K562 (cell line): ENCODE measurements around the gene CEP192. TPM values are rescaled to one million over a fixed set of nuclear protein-coding genes. Genes with fewer than 3 reads are reported as not detected.

ENCODE experiments used
- ATAC-seq: fragments of 200-7000 bp; cut with Tn5 transposase; 3 replicates; pipeline ENCODE4 v1.9.1; 2020; ENCODE audit warnings: moderate library complexity
- BruUV-seq: library from RNA; stranded (reverse); fragments of 400-500 nt; replicated peaks from 2 replicates; lab custom pipeline; 2021; lab: Mats Ljungman, UMichigan
- CTCF ChIA-PET: fragments of 300-600 bp; formaldehyde crosslinking; extraction: SDS; loops from one replicate; lab custom pipeline; 2021; ENCODE audit warnings: low intra/inter-chr PET ratio; lab: Yijun Ruan, JAX
- POLR2A ChIA-PET: fragments of 300-600, 350-650 bp; sonication (Branson Sonifier 250); formaldehyde crosslinking; extraction: SDS; loops from one replicate; lab custom pipeline; 2021; ENCODE audit warnings: antibody characterized with exemption, inconsistent platforms; lab: Yijun Ruan, JAX
- DNase-seq, 4 experiments: peaks; one replicate each; pipeline versions ENCODE4 v3.0.0 to v3.0.0-alpha.2; 2011 to 2018; ENCODE audit warnings: low spot score in 3 of 4, mixed read lengths in 3 of 4; ENCODE audit errors: extremely low read depth in 1 of 4
- FAIRE-seq: peaks from 2 replicates; lab custom pipeline; 2011; peaks lifted over from hg19 to GRCh38; lab: Jason Lieb, UNC
- H2AFZ ChIP-seq: 2 replicates; pipeline ENCODE4 v1.6.0; 2011; ENCODE audit warnings: low read depth, low read length, control low read depth, inconsistent platforms
- H3K27ac ChIP-seq: fragments of 200-600 bp; 3 replicates; pipeline ENCODE4 v1.8.0; 2011; ENCODE audit warnings: low read depth, mild to moderate bottlenecking, control low read depth, inconsistent platforms, low read length, moderate library complexity, mixed read lengths; ENCODE audit errors: extremely low read depth
- H3K27me3 ChIP-seq, 2 experiments: fragments of 300-600 bp in 1 of 2; 2 replicates in 1 of 2; 3 replicates in 1 of 2; pipeline versions ENCODE4 v1.6.0 to v1.8.0; 2011; ENCODE audit warnings: inconsistent platforms in 2 of 2, low read length in 2 of 2, mild to moderate bottlenecking in 1 of 2, mixed read lengths in 1 of 2, moderate library complexity in 1 of 2; ENCODE audit not compliant: control insufficient read depth in 2 of 2, insufficient read depth in 2 of 2
- H3K36me3 ChIP-seq: fragments of 300-600 bp; 3 replicates; pipeline ENCODE4 v1.8.0; 2011; ENCODE audit warnings: mild to moderate bottlenecking, low read length, inconsistent platforms; ENCODE audit not compliant: control insufficient read depth, insufficient read depth
- H3K4me1 ChIP-seq, 2 experiments: fragments of 200-600 bp in 1 of 2; replicated peaks in 1 of 2; 2 replicates in 1 of 2; 3 replicates in 1 of 2; pipeline versions ENCODE4 v1.5.1 to v1.8.0; 2011; ENCODE audit warnings: inconsistent platforms in 2 of 2, low read length in 2 of 2, mild to moderate bottlenecking in 1 of 2, mixed read lengths in 1 of 2, moderate library complexity in 1 of 2; ENCODE audit not compliant: control insufficient read depth in 2 of 2, insufficient read depth in 2 of 2
- H3K4me2 ChIP-seq: 2 replicates; pipeline ENCODE4 v1.6.1; 2011; ENCODE audit warnings: low read length, control low read depth, inconsistent platforms, mixed read lengths; ENCODE audit not compliant: insufficient read depth
- H3K4me3 ChIP-seq: fragments of 200-600 bp; sonication (generic), shearing (Covaris generic); 2 replicates; pipeline ENCODE4 v1.5.1; 2016; ENCODE audit warnings: control low read depth, inconsistent platforms
- H3K79me2 ChIP-seq: fragments of 200-600 bp; 3 replicates; pipeline ENCODE4 v1.8.0; 2011; ENCODE audit warnings: low read length, inconsistent platforms; ENCODE audit not compliant: control insufficient read depth, insufficient read depth
- H3K9ac ChIP-seq, 2 experiments: 2 replicates each; pipeline versions ENCODE4 v1.6.0 to v1.6.1; 2011; ENCODE audit warnings: low read depth in 2 of 2, low read length in 2 of 2, control low read depth in 1 of 2, inconsistent platforms in 1 of 2, mild to moderate bottlenecking in 1 of 2, mixed read lengths in 1 of 2; ENCODE audit not compliant: insufficient read depth in 1 of 2
- H3K9me1 ChIP-seq: one replicate; pipeline ENCODE4 v1.6.0; 2011; ENCODE audit warnings: inconsistent platforms, mild to moderate bottlenecking, low read length, moderate library complexity; ENCODE audit not compliant: control insufficient read depth, insufficient read depth
- H3K9me3 ChIP-seq: replicated peaks from 2 replicates; pipeline ENCODE4 v1.5.1; 2011; ENCODE audit warnings: low read depth, low read length, inconsistent platforms; ENCODE audit not compliant: control insufficient read depth, insufficient read depth
- H4K20me1 ChIP-seq: replicated peaks from 2 replicates; pipeline ENCODE4 v1.6.1; 2011; ENCODE audit warnings: low read length, inconsistent platforms, mixed read lengths; ENCODE audit not compliant: control insufficient read depth, insufficient read depth
- ESRRA ChIP-seq: fragments of 450-650 bp; IDR thresholded peaks from 2 replicates; pipeline ENCODE4 v1.6.1; 2014; ENCODE audit warnings: low read depth, mild to moderate bottlenecking, moderate library complexity, borderline replicate concordance
- FOSL1 ChIP-seq: fragments of 200-800 bp; sonication (Bioruptor generic); conservative IDR thresholded peaks from 2 replicates; pipeline ENCODE4 v1.6.1; 2016; ENCODE audit warnings: missing genetic modification characterization, missing compliant biosample characterization
- HNRNPH1 ChIP-seq: fragments of 200-400 bp; formaldehyde crosslinking; optimal IDR thresholded peaks from 2 replicates; pipeline ENCODE3; 2017; ENCODE audit warnings: low read depth, mild to moderate bottlenecking, low read length, moderate library complexity
- KAT2B ChIP-seq: IDR thresholded peaks from one replicate; pipeline ENCODE4 v1.6.1; 2012; ENCODE audit warnings: low read depth, mild to moderate bottlenecking, control low read depth, inconsistent platforms, low read length, moderate library complexity
- MXI1 ChIP-seq: IDR thresholded peaks from 2 replicates; pipeline ENCODE4 v1.6.1; 2011; ENCODE audit warnings: low read depth, mild to moderate bottlenecking, improper control_type of control experiment, low read length
- NEUROD1 ChIP-seq: fragments of 150-350 bp; IDR thresholded peaks from 2 replicates; pipeline ENCODE4 v1.6.1; 2014; ENCODE audit warnings: borderline replicate concordance, low read length, low read depth; ENCODE audit not compliant: partially characterized antibody
- SNRNP70 ChIP-seq: fragments of 200-400 bp; formaldehyde crosslinking; optimal IDR thresholded peaks from 2 replicates; pipeline ENCODE3; 2017; ENCODE audit warnings: low read depth, low read length
- TRIM24 ChIP-seq, 2 experiments: fragments of 450-650 bp; IDR thresholded peaks; 2 replicates each; pipeline ENCODE4 v1.6.1; 2016
- U2AF1 ChIP-seq: fragments of 200-400 bp; formaldehyde crosslinking; optimal IDR thresholded peaks from 2 replicates; pipeline ENCODE3; 2017; ENCODE audit warnings: mild to moderate bottlenecking, low read depth, low read length, moderate library complexity
- ZEB2 ChIP-seq: fragments of 450-650 bp; IDR thresholded peaks from 2 replicates; pipeline ENCODE4 v1.6.1; 2016
- ZNF212 ChIP-seq: fragments of 450-650 bp; formaldehyde crosslinking; IDR thresholded peaks from 2 replicates; pipeline ENCODE4 v1.4.0; 2020; ENCODE audit warnings: mild to moderate bottlenecking
- ZNF444 ChIP-seq: fragments of 250-450 bp; sonication (Bioruptor Pico); IDR thresholded peaks from 2 replicates; pipeline ENCODE4 v1.4.0; 2020; ENCODE audit warnings: mild to moderate bottlenecking, moderate library complexity
- WGBS: fragments of 100-300 bp; shearing (Covaris generic); methylation state at CpG from one replicate; pipeline ENCODE4 v1.1.6; 2016; ENCODE audit warnings: low coverage, mixed read lengths; ENCODE audit not compliant: insufficient coverage; ENCODE audit errors: missing lambda C conversion rate; 5-methylcytosine and 5-hydroxymethylcytosine counted together
- in situ Hi-C: fragments of 300-500 bp; cut with MboI; formaldehyde crosslinking; loops from 4 replicates; pipeline ENCODE4 v1.15.0; 2018; ENCODE audit warnings: inconsistent platforms, mixed read lengths
- intact Hi-C: fragments of 100-400 bp; cut with micrococcal nuclease; formaldehyde crosslinking; loops from 2 replicates; pipeline ENCODE4 v1.14.2; 2022
- polyA plus RNA-seq, 8 experiments: library from polyadenylated mRNA; depleted of rRNA in 4 of 8; stranded (reverse) in 5 of 8; unstranded in 3 of 8; fragments of >200 nt; fragmentation: Nextera tagmentation in 2 of 8; fragmentation: Illumina TruSeq in 1 of 8; extraction: Ambion mirVana in 2 of 8; extraction: Trizol in 1 of 8; gene quantifications; 2 replicates each; pipeline versions ENCODE4 v1.2.1 to v1.2.3, GENCODE V29; 2011 to 2014; ENCODE audit warnings: inconsistent platforms in 1 of 8, missing spikeins in 1 of 8
- total RNA-seq, 7 experiments: library from RNA; depleted of rRNA in 6 of 7; stranded (reverse); fragments of >200 nt in 6 of 7; fragmentation: Illumina TruSeq in 2 of 7; extraction: Trizol in 2 of 7; gene quantifications; 2 replicates each; pipeline versions ENCODE4 v1.2.1 to v1.2.3, GENCODE V29; 2011 to 2021; ENCODE audit warnings: low replicate concordance in 1 of 7
- TF ChIP-seq, protein P1 (sequence below), 2 experiments: fragments of 450-650 bp in 1 of 2; sonication (generic) in 1 of 2; formaldehyde crosslinking in 1 of 2; IDR thresholded peaks in 1 of 2; conservative IDR thresholded peaks in 1 of 2; 2 replicates each; pipeline versions ENCODE4 v1.6.1 to v1.8.1; 2016 to 2023; ENCODE audit warnings: mild to moderate bottlenecking in 2 of 2, moderate library complexity in 2 of 2, inconsistent platforms in 1 of 2, missing genetic modification reagents in 1 of 2
- TF ChIP-seq, protein P2 (sequence below): fragments of 450-650 bp; formaldehyde crosslinking; IDR thresholded peaks from 2 replicates; pipeline ENCODE4 v1.4.0; 2020; ENCODE audit warnings: mild to moderate bottlenecking, moderate library complexity

Gene CEP192
- total and polyA plus RNA-seq, 9 of the 15 experiments (the other 6 are each of a cell fraction or from before 2014, with no cell fraction given), result 14.4 to 54.4 (median 35.8) TPM

DNA sequence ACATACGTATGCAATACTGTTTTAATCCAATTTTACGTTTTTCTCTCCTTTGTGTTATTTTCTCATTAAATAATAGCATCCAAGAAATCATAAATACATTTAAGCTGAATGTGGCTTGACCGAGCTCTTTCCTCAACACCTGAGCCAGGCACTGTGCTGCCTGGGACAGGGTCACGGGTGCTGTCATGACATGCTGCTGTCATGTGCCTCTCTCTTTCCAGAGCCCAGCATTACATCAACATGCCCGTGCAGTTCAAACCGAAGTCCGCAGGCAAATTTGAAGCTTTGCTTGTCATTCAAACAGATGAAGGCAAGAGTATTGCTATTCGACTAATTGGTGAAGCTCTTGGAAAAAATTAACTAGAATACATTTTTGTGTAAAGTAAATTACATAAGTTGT lies 133.2 kb downstream of the CEP192 start:
- intact Hi-C loops, result no loop called here

More for the DNA sequence above, 133.2 kb downstream of the CEP192 start:
- H3K27ac ChIP-seq, result no peak overlapping the region
- POLR2A ChIA-PET, result interaction anchor here (0.6 to 2.7 kb wide), 4 partner anchors 9 to 76 kb away, joined by 3 to 15 read pairs (median 5); no protein-coding TSS in a partner anchor
- H2AFZ ChIP-seq, result no peak overlapping the region
- in situ Hi-C loops, result no loop called here
- ATAC-seq (no peak), FAIRE-seq (no peak), DNase-seq (no peak)
- no peaks in the 10 kb centered on the region for H3K9me1 ChIP-seq
- BruUV-seq, result no TSS peak
- H3K9me3 ChIP-seq, result no peaks in the 10 kb centered on the region
- no peaks in the 10 kb centered on the region for H3K27me3 ChIP-seq
- no peaks in the 10 kb centered on the region for H3K79me2 ChIP-seq
- H3K9ac ChIP-seq, result no peak overlapping the region
- no peak overlapping the region for H3K4me3 ChIP-seq
- 91% methylated on average over 8 of the region's 8 CpGs for WGBS
- no peak overlapping the region for H3K4me2 ChIP-seq
- no peak for TF ChIP-seq KAT2B
- TF ChIP-seq MXI1, result no peak
- no peak for TF ChIP-seq ZNF212 (CRISPR knock-in tag)
- TF ChIP-seq, protein P1, sequence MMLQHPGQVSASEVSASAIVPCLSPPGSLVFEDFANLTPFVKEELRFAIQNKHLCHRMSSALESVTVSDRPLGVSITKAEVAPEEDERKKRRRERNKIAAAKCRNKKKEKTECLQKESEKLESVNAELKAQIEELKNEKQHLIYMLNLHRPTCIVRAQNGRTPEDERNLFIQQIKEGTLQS (IDR thresholded peaks at IDR 0.05), result no peak
- TF ChIP-seq, protein P1 (CRISPR knock-in tag; conservative IDR thresholded peaks at IDR 0.05), result no peak
- no peak for TF ChIP-seq FOSL1 (tag)
- TF ChIP-seq U2AF1, result no peak
- TF ChIP-seq SNRNP70, result no peak
- TF ChIP-seq ZNF444 (CRISPR knock-in tag), result no peak
- TF ChIP-seq TRIM24 (IDR thresholded peaks at IDR 0.05), result no peak
- no peak for TF ChIP-seq NEUROD1
- TF ChIP-seq HNRNPH1, result no peak
- no peak for TF ChIP-seq ESRRA
- TF ChIP-seq, protein P2, sequence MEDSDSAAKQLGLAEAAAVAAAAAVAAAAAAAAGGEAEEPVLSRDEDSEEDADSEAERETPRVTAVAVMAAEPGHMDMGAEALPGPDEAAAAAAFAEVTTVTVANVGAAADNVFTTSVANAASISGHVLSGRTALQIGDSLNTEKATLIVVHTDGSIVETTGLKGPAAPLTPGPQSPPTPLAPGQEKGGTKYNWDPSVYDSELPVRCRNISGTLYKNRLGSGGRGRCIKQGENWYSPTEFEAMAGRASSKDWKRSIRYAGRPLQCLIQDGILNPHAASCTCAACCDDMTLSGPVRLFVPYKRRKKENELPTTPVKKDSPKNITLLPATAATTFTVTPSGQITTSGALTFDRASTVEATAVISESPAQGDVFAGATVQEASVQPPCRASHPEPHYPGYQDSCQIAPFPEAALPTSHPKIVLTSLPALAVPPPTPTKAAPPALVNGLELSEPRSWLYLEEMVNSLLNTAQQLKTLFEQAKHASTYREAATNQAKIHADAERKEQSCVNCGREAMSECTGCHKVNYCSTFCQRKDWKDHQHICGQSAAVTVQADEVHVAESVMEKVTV, result no peak
- TF ChIP-seq ZEB2, result no peak
- CTCF ChIA-PET, result no interaction called here
- H3K4me1 ChIP-seq, result no peaks in the 10 kb centered on the region
- H3K36me3 ChIP-seq, result peaks cover 57% of the 10 kb centered on the region
- no peaks in the 10 kb centered on the region for H4K20me1 ChIP-seq
